Measurements from ENCODE around the gene SOX12.

DNA sequence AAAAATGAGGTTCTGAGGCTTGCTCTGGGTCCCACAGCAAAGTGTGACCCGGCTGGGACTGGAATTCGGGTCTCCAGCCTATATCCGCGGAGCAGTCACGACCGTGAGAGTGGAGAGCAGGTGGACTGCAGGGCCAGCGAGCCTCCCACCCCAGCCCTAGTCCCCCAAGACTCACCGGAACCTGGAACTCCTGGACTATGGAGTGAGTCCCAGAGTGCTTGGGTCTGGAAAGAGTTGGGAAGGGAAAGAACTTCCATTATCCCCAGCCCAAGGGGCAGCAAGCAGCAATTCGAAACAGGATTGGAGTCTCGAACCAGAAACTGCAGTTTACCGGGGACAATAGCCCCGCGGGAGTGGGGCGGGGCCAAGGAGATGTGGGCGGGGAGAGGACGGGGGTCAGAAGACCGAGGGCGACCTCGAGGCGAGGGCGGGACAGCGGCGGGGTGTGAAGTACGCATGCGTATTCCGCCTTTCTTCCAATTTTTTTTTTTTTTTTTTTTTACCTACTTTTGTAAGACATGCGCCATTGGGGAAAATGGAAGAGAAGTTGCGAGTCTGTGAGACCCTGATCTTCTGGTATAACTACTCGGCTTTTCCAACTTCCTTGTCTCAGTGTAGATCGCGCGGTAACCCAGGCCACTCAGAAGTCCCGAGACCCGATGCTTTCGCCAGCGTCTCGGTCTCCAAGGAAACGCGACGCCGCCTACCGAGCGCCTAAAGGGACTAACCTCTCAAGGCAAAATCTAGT is 35.1 kb upstream of the SOX12 start, which contains the start of gene C20orf96:
- no peak for TF ChIP-seq POLR2A (IDR thresholded peaks at IDR 0.05)
- TF ChIP-seq, protein P1, sequence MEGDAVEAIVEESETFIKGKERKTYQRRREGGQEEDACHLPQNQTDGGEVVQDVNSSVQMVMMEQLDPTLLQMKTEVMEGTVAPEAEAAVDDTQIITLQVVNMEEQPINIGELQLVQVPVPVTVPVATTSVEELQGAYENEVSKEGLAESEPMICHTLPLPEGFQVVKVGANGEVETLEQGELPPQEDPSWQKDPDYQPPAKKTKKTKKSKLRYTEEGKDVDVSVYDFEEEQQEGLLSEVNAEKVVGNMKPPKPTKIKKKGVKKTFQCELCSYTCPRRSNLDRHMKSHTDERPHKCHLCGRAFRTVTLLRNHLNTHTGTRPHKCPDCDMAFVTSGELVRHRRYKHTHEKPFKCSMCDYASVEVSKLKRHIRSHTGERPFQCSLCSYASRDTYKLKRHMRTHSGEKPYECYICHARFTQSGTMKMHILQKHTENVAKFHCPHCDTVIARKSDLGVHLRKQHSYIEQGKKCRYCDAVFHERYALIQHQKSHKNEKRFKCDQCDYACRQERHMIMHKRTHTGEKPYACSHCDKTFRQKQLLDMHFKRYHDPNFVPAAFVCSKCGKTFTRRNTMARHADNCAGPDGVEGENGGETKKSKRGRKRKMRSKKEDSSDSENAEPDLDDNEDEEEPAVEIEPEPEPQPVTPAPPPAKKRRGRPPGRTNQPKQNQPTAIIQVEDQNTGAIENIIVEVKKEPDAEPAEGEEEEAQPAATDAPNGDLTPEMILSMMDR (IDR thresholded peaks at IDR 0.05), result no peak

Data from lower leg skin (tissue), 3 donors.